SHP77 treated with DMSO at 0.1 percent for 48 hours (cell line): ENCODE results near the gene IRF5.

ENCODE experiments used
- DNase-seq: peaks from one replicate; lab custom pipeline; 2025; lab: John Stamatoyannopoulos, UW

The IRF5 gene

GRCh38 chr7:128937647-128938543, at the start of gene IRF5:
IRF5 (plus strand) TSS chr7:128937927; CDS start chr7:128942082, 4,155 bp downstream.
- DNase-seq, result no peak

GRCh38 chr7:128888039-128888755, 49.5 kb upstream of the IRF5 start:
- no peak for DNase-seq

- DNase-seq, result no peak
These were observed 49.0 kb upstream of the IRF5 start for GRCh38 chr7:128888756-128889095.

GRCh38 chr7:128889121-128889520, 48.6 kb upstream of the IRF5 start:
- no peak for DNase-seq

- DNase-seq, result no peak
These were observed 47.2 kb upstream of the IRF5 start for GRCh38 chr7:128890306-128891109.

DNA sequence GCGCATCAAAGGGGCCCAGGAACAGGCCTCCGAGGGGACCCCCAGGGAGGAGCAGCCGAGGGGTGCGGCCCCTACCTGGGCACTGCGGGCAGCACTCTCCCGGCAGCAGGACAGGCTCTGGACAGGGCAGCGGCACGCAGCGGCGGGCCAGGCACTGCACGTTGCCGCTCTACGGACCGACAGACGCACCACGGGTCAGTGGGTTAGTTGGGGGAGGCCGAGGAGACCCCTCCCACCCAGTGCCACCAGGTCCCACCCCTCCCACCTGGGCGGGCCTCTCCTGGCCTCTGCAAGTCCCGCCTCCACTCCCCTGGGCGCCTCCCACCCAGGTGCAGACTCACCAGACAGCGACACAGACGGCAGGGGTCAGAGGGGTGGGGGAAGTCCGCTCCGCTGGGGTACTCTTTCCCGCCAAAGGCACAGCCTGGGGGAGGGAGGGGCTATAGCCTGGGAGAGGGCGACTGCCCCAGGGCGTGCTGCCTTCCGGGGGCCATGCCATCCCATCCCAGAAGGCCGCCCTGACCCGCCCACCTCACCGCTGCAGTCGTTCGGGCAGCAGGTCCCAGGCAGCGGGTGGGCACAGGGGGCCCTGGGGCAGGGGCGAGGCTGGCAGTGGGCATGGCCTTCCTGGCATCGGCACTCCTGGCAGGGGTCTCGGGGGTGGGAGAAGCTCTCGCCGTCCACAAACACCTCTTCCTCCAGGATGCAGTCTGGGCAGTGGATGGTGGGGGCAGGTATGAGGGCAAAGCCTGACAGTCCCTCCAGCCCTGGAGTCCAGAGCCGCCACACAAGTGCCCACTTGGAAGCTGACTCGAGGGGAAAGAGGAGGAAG, 46.4 kb upstream of the IRF5 start:
- no peak for DNase-seq

- no peak for DNase-seq
These were observed 45.8 kb upstream of the IRF5 start for GRCh38 chr7:128891942-128892269.

- no peak for DNase-seq
These were observed 45.0 kb upstream of the IRF5 start for GRCh38 chr7:128892521-128893250.

DNA sequence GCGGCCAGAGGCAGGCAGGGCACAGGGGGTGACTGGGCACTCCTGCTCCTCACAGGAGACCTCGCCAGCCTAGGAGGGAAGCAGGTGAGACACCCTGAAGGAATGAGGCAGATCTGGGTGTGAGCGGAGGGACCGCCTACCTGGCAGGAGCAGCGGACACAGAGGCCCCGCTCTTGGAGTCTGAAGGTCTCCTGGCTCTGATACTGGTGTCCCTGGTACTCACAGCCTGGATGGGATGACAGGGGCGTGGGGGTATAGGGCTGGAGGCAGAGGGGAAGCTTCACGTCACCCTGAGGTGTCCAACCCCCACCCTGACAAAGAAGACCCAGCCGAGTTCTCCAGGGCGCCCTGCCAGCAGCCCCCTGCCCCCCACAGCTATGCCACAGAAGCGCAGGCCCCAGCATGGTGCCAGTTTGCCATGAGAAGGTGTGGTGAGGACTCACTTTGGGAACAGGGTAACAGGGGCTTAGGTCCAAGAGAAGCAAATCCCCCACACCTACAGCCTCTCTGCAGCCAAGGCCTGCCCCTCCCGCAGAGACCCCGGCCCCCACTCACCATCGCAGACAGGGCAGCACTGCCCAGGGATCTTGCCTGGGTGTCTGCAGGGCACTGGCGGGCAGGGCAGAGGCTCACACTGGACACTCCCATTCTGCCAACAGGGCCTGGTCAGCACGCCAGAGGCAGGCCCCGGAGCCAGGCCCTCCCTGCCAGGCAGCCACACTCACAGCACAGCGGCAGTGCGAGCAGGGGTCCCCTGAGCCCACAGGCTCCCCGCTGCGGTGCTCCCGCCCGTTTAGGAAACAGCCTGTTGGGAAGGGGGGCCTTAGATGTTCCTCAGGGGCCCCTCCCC, 44.3 kb upstream of the IRF5 start:
- no peak for DNase-seq

DNA sequence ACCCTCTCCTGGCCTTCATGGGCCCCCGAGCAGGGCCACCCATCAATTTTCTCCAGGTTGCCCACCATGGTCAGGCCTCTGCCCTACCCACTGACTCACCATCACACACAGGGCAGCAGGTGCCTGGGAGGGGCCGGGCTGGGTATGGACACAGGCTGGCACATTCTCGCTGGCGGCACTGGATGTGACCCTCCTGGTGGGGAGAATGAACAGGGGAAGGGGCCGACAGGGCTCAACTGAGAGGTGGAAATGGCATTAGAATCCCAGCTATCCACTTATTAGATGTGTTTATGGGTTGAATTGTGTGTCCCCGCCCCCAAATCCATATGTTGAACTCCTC, 43.7 kb upstream of the IRF5 start:
- DNase-seq, result no peak

- no peak for DNase-seq
These were observed 42.4 kb upstream of the IRF5 start for GRCh38 chr7:128895320-128895719.

DNA sequence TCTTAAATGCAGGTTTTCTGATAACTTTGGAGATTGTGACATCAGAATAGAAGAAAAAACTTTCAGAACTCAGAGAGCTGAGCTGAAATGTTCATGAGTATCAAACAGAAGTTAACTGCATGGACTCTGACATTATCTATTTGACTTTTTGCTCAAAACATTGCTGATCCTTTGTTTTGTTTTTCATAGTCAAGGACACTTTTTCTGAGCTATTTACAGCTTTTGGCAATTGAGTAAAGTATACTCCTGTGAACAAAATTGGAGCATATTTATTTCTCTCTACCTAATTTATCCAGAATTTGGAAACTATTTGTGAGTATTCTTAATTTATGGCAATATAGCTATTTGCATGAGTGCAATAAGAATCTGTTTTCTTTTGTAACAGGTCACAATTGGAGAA, 38.3 kb upstream of the IRF5 start:
- no peak for DNase-seq

- no peak for DNase-seq
These were observed 37.5 kb upstream of the IRF5 start for GRCh38 chr7:128900237-128900636.

DNA sequence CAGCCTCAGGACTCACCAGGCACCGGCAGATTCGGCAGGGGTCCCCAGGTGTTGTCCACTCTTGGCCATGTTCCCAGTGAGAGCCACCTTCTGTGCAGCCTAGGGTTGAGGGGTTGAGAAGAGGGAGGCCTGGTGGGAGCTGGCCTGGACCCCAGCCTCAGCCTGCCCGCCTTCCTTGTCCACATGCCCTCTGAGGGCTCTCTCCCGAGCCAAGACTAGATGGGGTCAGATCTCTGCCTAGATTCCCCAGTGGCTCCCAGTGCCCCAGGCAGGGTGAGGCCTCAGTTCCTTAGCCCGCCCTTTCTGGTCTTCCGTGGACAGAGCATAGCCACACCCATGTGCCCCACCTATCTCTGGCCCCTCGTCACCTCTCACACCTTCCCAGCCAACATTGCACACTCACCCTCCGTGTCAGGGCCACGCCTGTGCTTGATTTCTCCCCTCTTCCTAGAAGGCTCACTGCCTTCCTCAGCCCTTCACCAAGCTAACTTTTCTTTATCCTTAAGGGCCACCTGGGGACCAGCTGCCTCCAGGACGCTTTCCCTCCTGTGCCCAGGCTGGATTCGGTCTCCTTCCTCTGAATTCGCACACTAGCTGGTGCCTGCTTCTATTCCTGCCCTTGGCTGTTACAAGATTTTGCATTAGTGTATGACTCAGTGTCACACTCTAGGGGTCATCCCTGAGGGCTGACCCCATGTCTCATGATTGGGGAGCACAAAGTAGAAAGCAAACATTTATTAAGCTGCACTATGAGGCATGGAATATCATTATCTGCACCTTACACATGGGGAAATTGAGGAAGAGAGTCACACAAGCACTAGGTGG, 34.8 kb upstream of the IRF5 start:
- DNase-seq, result no peak

- no peak for DNase-seq
These were observed 33.9 kb upstream of the IRF5 start for GRCh38 chr7:128903621-128904361.

- DNase-seq, result peak; percentile 19
These were observed 33.1 kb upstream of the IRF5 start for GRCh38 chr7:128904381-128905197.

GRCh38 chr7:128906001-128906765, 31.5 kb upstream of the IRF5 start:
- DNase-seq, result no peak
